ENCODE data around the gene CLPTM1. TPM values are rescaled to one million over a fixed set of nuclear protein-coding genes. Genes with fewer than 3 reads are reported as not detected.

Gene CLPTM1
- total RNA-seq, 1 donor from 2014 or later: 115 TPM

DNA sequence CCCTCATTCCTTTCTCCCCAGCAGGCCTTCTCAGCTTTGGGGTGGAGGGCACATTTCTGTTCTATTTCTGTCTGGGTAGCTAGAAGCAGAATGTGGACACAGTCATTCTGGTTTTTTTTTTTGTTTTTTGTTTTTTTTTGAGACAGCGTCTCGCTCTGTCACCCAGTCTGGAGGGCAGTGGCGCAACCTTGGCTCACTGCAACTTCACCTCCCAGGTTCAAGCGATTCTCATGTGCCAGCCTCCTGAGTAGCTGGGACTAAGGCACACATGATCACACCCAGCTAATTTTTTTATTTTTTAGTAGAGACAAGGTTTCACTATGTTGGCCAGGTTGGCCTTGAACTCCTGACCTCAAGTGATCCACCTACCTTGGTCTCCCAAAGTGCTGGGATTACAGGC, 20.3 kb downstream of the CLPTM1 start:
- Histone ChIP-seq H3K9me3 (ENCODE audit: insufficient read depth, low read depth, low read length) (no peaks in the 10 kb centered on the region), H3K27me3 (ENCODE audit: insufficient read depth, low read length) (no peaks in the 10 kb centered on the region), H3K9ac (ENCODE audit: low read length) (no peak overlapping the region), H3K36me3 (ENCODE audit: insufficient read depth, low read length) (peaks cover 27% of the 10 kb centered on the region), H3K79me2 (ENCODE audit: insufficient read depth, low read length) (no peaks in the 10 kb centered on the region), H3K4me2 (ENCODE audit: low read length) (no peak overlapping the region), H2AFZ (ENCODE audit: low read depth, low read length) (no peak overlapping the region), H3K4me3 (ENCODE audit: insufficient read depth, low read depth, low read length) (no peak overlapping the region), H3K4me1 (ENCODE audit: insufficient read depth, low read length) (no peaks in the 10 kb centered on the region), H3K27ac (ENCODE audit: low read depth, low read length) (no peak overlapping the region), H4K20me1 (ENCODE audit: insufficient read depth, low read length) (peaks cover 8% of the 10 kb centered on the region)
- no peaks in the 10 kb centered on the region for H3K4me1 Mint-ChIP-seq (ENCODE audit: low read depth, unreplicated experiment)
- FAIRE-seq (no peak), DNase-seq (ENCODE audit: low read depth) (no peak)
- no peaks in the 10 kb centered on the region for H3K9me3 Mint-ChIP-seq (ENCODE audit: unreplicated experiment)
- no peak overlapping the region for H3K4me3 Mint-ChIP-seq (ENCODE audit: unreplicated experiment)
- peaks cover 20% of the 10 kb centered on the region for H3K36me3 Mint-ChIP-seq (ENCODE audit: low read depth, unreplicated experiment)
- no peaks in the 10 kb centered on the region for H3K27me3 Mint-ChIP-seq (ENCODE audit: low read depth, unreplicated experiment)
- no peak for TF ChIP-seq EZH2 (IDR thresholded peaks at IDR 0.05; ENCODE audit: insufficient read depth, low read length)
- TF ChIP-seq, protein P1, sequence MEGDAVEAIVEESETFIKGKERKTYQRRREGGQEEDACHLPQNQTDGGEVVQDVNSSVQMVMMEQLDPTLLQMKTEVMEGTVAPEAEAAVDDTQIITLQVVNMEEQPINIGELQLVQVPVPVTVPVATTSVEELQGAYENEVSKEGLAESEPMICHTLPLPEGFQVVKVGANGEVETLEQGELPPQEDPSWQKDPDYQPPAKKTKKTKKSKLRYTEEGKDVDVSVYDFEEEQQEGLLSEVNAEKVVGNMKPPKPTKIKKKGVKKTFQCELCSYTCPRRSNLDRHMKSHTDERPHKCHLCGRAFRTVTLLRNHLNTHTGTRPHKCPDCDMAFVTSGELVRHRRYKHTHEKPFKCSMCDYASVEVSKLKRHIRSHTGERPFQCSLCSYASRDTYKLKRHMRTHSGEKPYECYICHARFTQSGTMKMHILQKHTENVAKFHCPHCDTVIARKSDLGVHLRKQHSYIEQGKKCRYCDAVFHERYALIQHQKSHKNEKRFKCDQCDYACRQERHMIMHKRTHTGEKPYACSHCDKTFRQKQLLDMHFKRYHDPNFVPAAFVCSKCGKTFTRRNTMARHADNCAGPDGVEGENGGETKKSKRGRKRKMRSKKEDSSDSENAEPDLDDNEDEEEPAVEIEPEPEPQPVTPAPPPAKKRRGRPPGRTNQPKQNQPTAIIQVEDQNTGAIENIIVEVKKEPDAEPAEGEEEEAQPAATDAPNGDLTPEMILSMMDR (IDR thresholded peaks at IDR 0.05; ENCODE audit: insufficient read depth, low read depth, low read length): no peak
- no peak overlapping the region for H3K27ac Mint-ChIP-seq (ENCODE audit: unreplicated experiment)

DNA sequence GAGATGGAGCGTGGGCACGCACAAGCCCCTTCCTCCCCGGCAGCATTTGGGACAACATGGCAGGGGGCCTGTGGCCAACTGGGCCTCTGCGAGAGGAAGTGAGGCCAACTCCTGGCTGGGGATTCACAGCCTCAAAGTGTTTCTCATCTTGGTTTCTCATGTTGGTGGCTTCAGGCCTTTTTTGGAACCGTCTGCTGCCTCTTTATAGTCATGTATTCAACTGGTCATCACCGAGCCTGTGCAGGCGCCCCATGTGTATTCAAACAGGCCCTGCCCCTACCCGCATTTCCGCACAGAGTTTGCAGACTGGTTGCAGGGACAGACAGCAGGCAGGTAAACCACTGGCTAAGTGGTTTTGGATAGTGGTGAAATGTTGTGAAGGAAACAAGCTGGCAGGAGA, 28.8 kb downstream of the CLPTM1 start:
- no peak for FAIRE-seq

DNA sequence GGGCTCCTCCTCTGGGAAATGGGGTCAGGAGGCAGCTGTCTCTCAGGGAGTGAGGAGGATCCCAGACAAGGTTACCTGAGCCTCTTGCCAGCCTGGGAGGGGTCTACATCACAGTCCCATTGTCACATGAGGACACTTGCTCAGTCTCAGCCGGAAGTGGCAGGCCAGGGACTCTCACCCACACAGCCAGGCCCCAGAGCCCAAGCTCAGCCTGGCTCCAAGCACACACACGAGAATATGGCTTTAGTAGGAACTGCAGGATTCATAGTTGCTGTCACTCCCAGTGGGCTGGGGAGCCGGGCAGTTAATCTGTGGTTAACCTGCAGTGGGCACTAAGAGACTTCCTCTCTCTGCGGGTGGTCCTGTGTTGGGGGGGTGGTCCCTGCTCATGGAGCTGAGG, 30.3 kb downstream of the CLPTM1 start:
- Histone ChIP-seq H2AFZ (ENCODE audit: low read depth, low read length) (no peak overlapping the region), H3K36me3 (ENCODE audit: insufficient read depth, low read length) (peaks cover 9% of the 10 kb centered on the region), H3K27ac (ENCODE audit: low read depth, low read length) (no peak overlapping the region), H3K27me3 (ENCODE audit: insufficient read depth, low read length) (no peaks in the 10 kb centered on the region), H3K4me1 (ENCODE audit: insufficient read depth, low read length) (no peaks in the 10 kb centered on the region), H3K9me3 (ENCODE audit: insufficient read depth, low read depth, low read length) (no peaks in the 10 kb centered on the region), H3K79me2 (ENCODE audit: insufficient read depth, low read length) (no peaks in the 10 kb centered on the region), H4K20me1 (ENCODE audit: insufficient read depth, low read length) (peaks cover 7% of the 10 kb centered on the region), H3K4me2 (ENCODE audit: low read length) (no peak overlapping the region), H3K9ac (ENCODE audit: low read length) (no peak overlapping the region), H3K4me3 (ENCODE audit: insufficient read depth, low read depth, low read length) (no peak overlapping the region)
- no peak for FAIRE-seq
- DNase-seq (ENCODE audit: low read depth): no peak
- Mint-ChIP-seq H3K27me3 (ENCODE audit: low read depth, unreplicated experiment) (no peaks in the 10 kb centered on the region), H3K4me1 (ENCODE audit: low read depth, unreplicated experiment) (no peaks in the 10 kb centered on the region), H3K36me3 (ENCODE audit: low read depth, unreplicated experiment) (peaks cover 15% of the 10 kb centered on the region), H3K9me3 (ENCODE audit: unreplicated experiment) (no peaks in the 10 kb centered on the region), H3K27ac (ENCODE audit: unreplicated experiment) (peak overlapping the region; percentile 66), H3K4me3 (ENCODE audit: unreplicated experiment) (no peak overlapping the region)
- no peak for TF ChIP-seq EZH2 (IDR thresholded peaks at IDR 0.05; ENCODE audit: insufficient read depth, low read length)
- TF ChIP-seq, protein P1 (IDR thresholded peaks at IDR 0.05; ENCODE audit: insufficient read depth, low read depth, low read length): no peak

More for the DNA sequence above, 28.8 kb downstream of the CLPTM1 start:
- Mint-ChIP-seq H3K9me3 (ENCODE audit: unreplicated experiment) (no peaks in the 10 kb centered on the region), H3K27me3 (ENCODE audit: low read depth, unreplicated experiment) (no peaks in the 10 kb centered on the region), H3K27ac (ENCODE audit: unreplicated experiment) (no peak overlapping the region), H3K36me3 (ENCODE audit: low read depth, unreplicated experiment) (peaks cover 24% of the 10 kb centered on the region), H3K4me1 (ENCODE audit: low read depth, unreplicated experiment) (no peaks in the 10 kb centered on the region), H3K4me3 (ENCODE audit: unreplicated experiment) (peak overlapping the region; percentile 14)
- H3K9me3 ChIP-seq (ENCODE audit: insufficient read depth, low read depth, low read length): no peaks in the 10 kb centered on the region
- H3K4me2 ChIP-seq (ENCODE audit: low read length): no peak overlapping the region
- no peak overlapping the region for H3K9ac ChIP-seq (ENCODE audit: low read length)
- H4K20me1 ChIP-seq (ENCODE audit: insufficient read depth, low read length): peaks cover 7% of the 10 kb centered on the region
- H3K36me3 ChIP-seq (ENCODE audit: insufficient read depth, low read length): peaks cover 10% of the 10 kb centered on the region
- no peaks in the 10 kb centered on the region for H3K79me2 ChIP-seq (ENCODE audit: insufficient read depth, low read length)
- no peaks in the 10 kb centered on the region for H3K4me1 ChIP-seq (ENCODE audit: insufficient read depth, low read length)
- H2AFZ ChIP-seq (ENCODE audit: low read depth, low read length): no peak overlapping the region
- H3K27ac ChIP-seq (ENCODE audit: low read depth, low read length): no peak overlapping the region
- no peak overlapping the region for H3K4me3 ChIP-seq (ENCODE audit: insufficient read depth, low read depth, low read length)
- TF ChIP-seq, protein P1 (IDR thresholded peaks at IDR 0.05; ENCODE audit: insufficient read depth, low read depth, low read length): no peak
- TF ChIP-seq EZH2 (IDR thresholded peaks at IDR 0.05; ENCODE audit: insufficient read depth, low read length): no peak
- H3K27me3 ChIP-seq (ENCODE audit: insufficient read depth, low read length): no peaks in the 10 kb centered on the region
- DNase-seq (ENCODE audit: low read depth): no peak
